ENCODE measurements around the gene GRM3.

The GRM3 gene

GRCh38 chr7:86778271-86778670, 134.6 kb downstream of the GRM3 start:
- no peak overlapping the region for H3K4me3 ChIP-seq (replicated peaks in 1 of 2; ENCODE audit: low read depth in 2 of 2, low read length in 2 of 2)
- no peak for DNase-seq (ENCODE audit: low read depth in 2 of 2)
- no peak for TF ChIP-seq CTCF (IDR thresholded peaks at IDR 0.05; ENCODE audit: low read depth, low read length)

DNA sequence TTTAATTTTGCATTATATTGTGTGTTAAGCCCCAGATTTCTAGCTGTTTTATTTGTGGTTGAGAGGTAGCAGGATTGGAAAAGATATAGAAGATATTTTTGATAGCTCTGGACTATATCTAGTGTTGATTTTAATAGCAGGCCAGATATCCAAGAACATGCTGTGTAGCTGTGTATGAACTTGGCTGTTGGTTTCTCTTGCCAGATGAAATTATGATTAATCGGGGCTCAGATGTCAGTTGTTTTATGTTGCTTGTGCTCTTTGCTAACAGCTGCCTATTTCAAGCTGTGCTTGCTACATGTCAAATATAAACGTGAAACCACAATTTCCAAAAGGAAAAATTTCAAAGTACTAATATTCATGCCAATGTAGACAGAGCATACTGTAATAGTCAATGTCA, 141.1 kb downstream of the GRM3 start:
- TF ChIP-seq CTCF (IDR thresholded peaks at IDR 0.05; ENCODE audit: low read depth, low read length), result no peak
- no peak overlapping the region for H3K4me3 ChIP-seq (replicated peaks in 1 of 2; ENCODE audit: low read depth in 2 of 2, low read length in 2 of 2)
- DNase-seq (ENCODE audit: low read depth in 2 of 2), result no peak

DNA sequence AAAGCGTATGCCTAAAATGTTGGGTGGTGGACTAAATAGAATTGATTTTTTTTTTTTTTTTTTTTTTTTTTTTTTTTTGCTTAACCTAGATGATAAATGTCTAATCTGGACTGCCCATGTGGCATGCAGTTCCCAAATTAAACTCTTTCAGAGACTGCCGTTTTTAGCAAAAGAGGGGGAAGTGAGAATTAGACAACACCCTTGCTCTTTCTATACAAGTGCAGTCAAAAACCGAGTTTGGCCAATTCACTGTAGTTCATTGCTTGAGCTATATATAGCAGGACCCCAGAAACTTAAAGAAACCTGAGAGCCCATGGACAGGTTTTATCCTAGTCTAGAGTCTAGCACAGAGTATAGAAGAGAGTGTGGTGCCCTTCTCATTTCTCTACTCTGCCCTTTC, 141.9 kb downstream of the GRM3 start:
- DNase-seq (ENCODE audit: low read depth in 2 of 2), result no peak
- H3K4me3 ChIP-seq (replicated peaks in 1 of 2; ENCODE audit: low read depth in 2 of 2, low read length in 2 of 2), result no peak overlapping the region
- no peak for TF ChIP-seq CTCF (IDR thresholded peaks at IDR 0.05; ENCODE audit: low read depth, low read length)

DNA sequence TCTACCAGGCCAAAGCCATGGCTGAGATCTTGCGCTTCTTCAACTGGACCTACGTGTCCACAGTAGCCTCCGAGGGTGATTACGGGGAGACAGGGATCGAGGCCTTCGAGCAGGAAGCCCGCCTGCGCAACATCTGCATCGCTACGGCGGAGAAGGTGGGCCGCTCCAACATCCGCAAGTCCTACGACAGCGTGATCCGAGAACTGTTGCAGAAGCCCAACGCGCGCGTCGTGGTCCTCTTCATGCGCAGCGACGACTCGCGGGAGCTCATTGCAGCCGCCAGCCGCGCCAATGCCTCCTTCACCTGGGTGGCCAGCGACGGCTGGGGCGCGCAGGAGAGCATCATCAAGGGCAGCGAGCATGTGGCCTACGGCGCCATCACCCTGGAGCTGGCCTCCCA, 142.7 kb downstream of the GRM3 start:
- no peak for DNase-seq (ENCODE audit: low read depth in 2 of 2)
- no peak for TF ChIP-seq CTCF (IDR thresholded peaks at IDR 0.05; ENCODE audit: low read depth, low read length)
- H3K4me3 ChIP-seq (replicated peaks in 1 of 2; ENCODE audit: low read depth in 2 of 2, low read length in 2 of 2), result no peak overlapping the region

DNA sequence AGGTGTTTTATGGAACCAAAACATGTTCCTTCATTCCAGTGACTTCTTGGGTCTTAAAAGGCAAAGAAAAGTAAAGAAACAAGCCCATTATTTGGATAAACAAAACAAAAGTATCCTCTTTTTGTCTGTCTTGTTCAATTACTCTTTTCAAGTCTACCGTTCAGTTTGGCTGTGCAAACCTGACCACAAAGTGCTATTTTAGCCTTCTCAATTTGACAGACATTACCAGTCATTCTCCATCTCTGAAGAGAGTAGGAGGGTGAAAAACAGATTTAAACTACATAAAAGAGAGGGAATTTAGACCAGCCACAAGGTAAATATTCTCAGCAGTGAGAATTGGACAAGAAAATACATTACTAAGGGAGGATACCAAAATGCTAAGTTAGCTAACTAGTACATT, 145.2 kb downstream of the GRM3 start:
- DNase-seq (ENCODE audit: low read depth in 2 of 2), result no peak

GRCh38 chr7:86790383-86790782, 146.7 kb downstream of the GRM3 start:
- H3K4me3 ChIP-seq (replicated peaks in 1 of 2; ENCODE audit: low read depth in 2 of 2, low read length in 2 of 2), result no peak overlapping the region
- DNase-seq (ENCODE audit: low read depth in 2 of 2), result no peak
- no peak for TF ChIP-seq CTCF (IDR thresholded peaks at IDR 0.05; ENCODE audit: low read depth, low read length)

More for the DNA sequence above, 145.2 kb downstream of the GRM3 start:
- TF ChIP-seq CTCF (IDR thresholded peaks at IDR 0.05; ENCODE audit: low read depth, low read length), result no peak
- no peak overlapping the region for H3K4me3 ChIP-seq (replicated peaks in 1 of 2; ENCODE audit: low read depth in 2 of 2, low read length in 2 of 2)

DNA sequence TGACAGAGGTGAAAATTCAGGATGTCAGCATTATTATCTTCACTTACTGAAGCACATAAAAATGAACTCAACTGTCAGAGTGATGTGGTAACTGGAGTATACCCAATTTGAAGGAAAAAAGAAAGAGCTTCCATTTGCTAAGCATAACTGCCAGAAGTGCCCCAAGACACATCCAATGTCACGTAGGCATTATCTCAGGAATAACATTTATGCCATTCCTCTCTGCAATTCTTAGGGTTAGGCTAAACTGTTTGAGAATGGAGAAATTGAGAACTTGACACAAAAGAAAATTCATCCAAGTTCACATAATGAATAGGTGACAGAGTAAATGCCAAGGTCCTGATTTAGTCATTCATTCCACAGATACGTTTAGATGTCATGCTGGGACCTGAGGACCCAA, 148.6 kb downstream of the GRM3 start:
- H3K4me3 ChIP-seq (replicated peaks in 1 of 2; ENCODE audit: low read depth in 2 of 2, low read length in 2 of 2), result no peak overlapping the region
- TF ChIP-seq CTCF (IDR thresholded peaks at IDR 0.05; ENCODE audit: low read depth, low read length), result no peak
- no peak for DNase-seq (ENCODE audit: low read depth in 2 of 2)

Data from cardiac fibroblast (primary cell).